ENCODE measurements around the gene CMSS1. TPM values are rescaled to one million over a fixed set of nuclear protein-coding genes. Genes with fewer than 3 reads are reported as not detected.

CMSS1 gene
- total RNA-seq, 1 experiment from 2014 or later: 98.6 TPM

GRCh38 chr3:100129941-100130340 lies 312.3 kb downstream of the CMSS1 start:
- BruUV-seq (replicated peaks): no TSS peak
- no peaks in the 10 kb centered on the region for H3K27me3 ChIP-seq (replicated peaks; ENCODE audit: insufficient read depth, low read depth, low read length, poor library complexity)
- POLR2A ChIA-PET (ENCODE audit: low non-redundant PET): no interaction called here
- TF ChIP-seq CTCF (conservative IDR thresholded peaks at IDR 0.05; ENCODE audit: low read depth, low read length) (no peak), EZH2 (IDR thresholded peaks at IDR 0.05; ENCODE audit: borderline replicate concordance, low read depth, low read length, poor library complexity, severe bottlenecking) (no peak)
- H3K4me1 ChIP-seq (ENCODE audit: insufficient read depth, low read length, poor library complexity, severe bottlenecking): peaks cover 5% of the 10 kb centered on the region
- H3K27ac ChIP-seq (ENCODE audit: low read depth, low read length, poor library complexity, severe bottlenecking): no peak overlapping the region
- H3K9me3 ChIP-seq (ENCODE audit: low read depth, low read length, poor library complexity, severe bottlenecking): no peaks in the 10 kb centered on the region
- H3K36me3 ChIP-seq (ENCODE audit: insufficient read depth, low read length, poor library complexity, severe bottlenecking): no peaks in the 10 kb centered on the region
- intact Hi-C loops (cut with micrococcal nuclease; ENCODE audit: unreplicated experiment): no loop called here
- no peak overlapping the region for H3K4me3 ChIP-seq (ENCODE audit: low read depth, low read length, poor library complexity, severe bottlenecking)
- DNase-seq (ENCODE audit: low spot score): no peak
- CTCF ChIA-PET: no interaction called here

GRCh38 chr3:100131241-100131640 lies 313.6 kb downstream of the CMSS1 start:
- no peaks in the 10 kb centered on the region for H3K9me3 ChIP-seq (ENCODE audit: low read depth, low read length, poor library complexity, severe bottlenecking)
- no peak overlapping the region for H3K4me3 ChIP-seq (ENCODE audit: low read depth, low read length, poor library complexity, severe bottlenecking)
- H3K27me3 ChIP-seq (replicated peaks; ENCODE audit: insufficient read depth, low read depth, low read length, poor library complexity): no peaks in the 10 kb centered on the region
- TF ChIP-seq CTCF (conservative IDR thresholded peaks at IDR 0.05; ENCODE audit: low read depth, low read length) (no peak), EZH2 (IDR thresholded peaks at IDR 0.05; ENCODE audit: borderline replicate concordance, low read depth, low read length, poor library complexity, severe bottlenecking) (no peak)
- ChIA-PET POLR2A (ENCODE audit: low non-redundant PET) (no interaction called here), CTCF (interaction anchor here (0.6 kb wide), 1 partner anchor 299 kb away, joined by 5 read pairs; no protein-coding TSS in a partner anchor)
- intact Hi-C loops (cut with micrococcal nuclease; ENCODE audit: unreplicated experiment): no loop called here
- no peak overlapping the region for H3K27ac ChIP-seq (ENCODE audit: low read depth, low read length, poor library complexity, severe bottlenecking)
- no peak for DNase-seq (ENCODE audit: low spot score)
- no TSS peak for BruUV-seq (replicated peaks)
- H3K36me3 ChIP-seq (ENCODE audit: insufficient read depth, low read length, poor library complexity, severe bottlenecking): no peaks in the 10 kb centered on the region
- peaks cover 5% of the 10 kb centered on the region for H3K4me1 ChIP-seq (ENCODE audit: insufficient read depth, low read length, poor library complexity, severe bottlenecking)

- DNase-seq (ENCODE audit: low spot score): no peak
- ChIA-PET POLR2A (ENCODE audit: low non-redundant PET) (no interaction called here), CTCF (no interaction called here)
- Histone ChIP-seq H3K27me3 (replicated peaks; ENCODE audit: insufficient read depth, low read depth, low read length, poor library complexity) (no peaks in the 10 kb centered on the region), H3K4me1 (ENCODE audit: insufficient read depth, low read length, poor library complexity, severe bottlenecking) (no peaks in the 10 kb centered on the region), H3K36me3 (ENCODE audit: insufficient read depth, low read length, poor library complexity, severe bottlenecking) (no peaks in the 10 kb centered on the region), H3K9me3 (ENCODE audit: low read depth, low read length, poor library complexity, severe bottlenecking) (no peaks in the 10 kb centered on the region), H3K4me3 (ENCODE audit: low read depth, low read length, poor library complexity, severe bottlenecking) (no peak overlapping the region), H3K27ac (ENCODE audit: low read depth, low read length, poor library complexity, severe bottlenecking) (no peak overlapping the region)
- no peak for TF ChIP-seq CTCF (conservative IDR thresholded peaks at IDR 0.05; ENCODE audit: low read depth, low read length)
- TF ChIP-seq EZH2 (IDR thresholded peaks at IDR 0.05; ENCODE audit: borderline replicate concordance, low read depth, low read length, poor library complexity, severe bottlenecking): no peak
- intact Hi-C loops (cut with micrococcal nuclease; ENCODE audit: unreplicated experiment): no loop called here
- no TSS peak for BruUV-seq (replicated peaks)
Observed at GRCh38 chr3:100136921-100137320, 319.3 kb downstream of the CMSS1 start.

Data from A673 (cell line).